A673 (cell line): ENCODE results near the gene MSN.

ENCODE experiments used
- CTCF ChIP-seq: fragments of 300-800, 200-600 bp; sonication (generic); conservative IDR thresholded peaks from 2 replicates; pipeline ENCODE4 v1.5.1; 2017; ENCODE audit warnings: low read depth, mild to moderate bottlenecking, antibody characterized with exemption, low read length, moderate library complexity, mixed read lengths
- EZH2 ChIP-seq: fragments of 200-600 bp; sonication (generic); IDR thresholded peaks from 2 replicates; pipeline ENCODE4 v1.6.1; 2017; ENCODE audit warnings: borderline replicate concordance, low read depth, mild to moderate bottlenecking, mixed read lengths, antibody characterized with exemption, low read length; ENCODE audit not compliant: poor library complexity, severe bottlenecking

DNA sequence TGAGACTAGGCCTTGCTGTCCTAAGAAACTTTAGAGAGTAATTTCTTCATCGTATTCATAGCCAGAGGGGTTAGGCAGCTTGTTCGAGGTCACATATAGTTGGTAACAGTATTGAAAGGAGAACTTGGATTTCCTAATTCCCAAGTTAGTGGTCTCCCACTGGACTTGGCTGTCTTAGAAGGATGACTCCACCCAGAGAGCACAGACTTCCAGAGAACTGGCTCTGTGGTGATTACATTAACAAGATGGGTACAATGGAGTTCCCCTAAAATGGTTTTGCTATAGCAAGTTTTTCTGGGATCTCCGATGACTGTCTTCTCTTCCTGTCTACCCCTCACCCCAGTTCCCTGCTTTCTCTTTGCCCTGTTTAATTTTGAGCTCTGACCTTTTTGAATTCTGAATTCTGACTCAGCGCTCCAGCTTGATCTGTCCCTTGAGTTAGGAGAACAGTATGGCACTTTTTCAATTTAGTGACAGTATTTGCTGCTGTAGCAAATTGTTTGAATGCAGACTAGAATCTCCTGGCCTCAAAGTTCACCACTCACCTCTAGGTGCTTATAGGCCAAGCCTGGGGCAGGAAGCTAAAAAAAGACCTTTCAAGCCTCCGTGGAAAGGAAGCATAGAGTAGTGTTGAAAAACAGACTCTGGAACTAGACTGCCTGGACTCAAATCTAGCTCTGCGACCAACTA is 6.9 kb downstream of the MSN start:
- TF ChIP-seq CTCF (no peak), EZH2 (no peak)
